HTERT RPE-1 (cell line): Measurements from ENCODE around the gene ZCCHC7.

ENCODE experiments used
- in situ Hi-C: fragments of 300-500 bp; cut with MboI; formaldehyde crosslinking; loops from 4 replicates; pipeline ENCODE4 v1.14.3; 2020; ENCODE audit warnings: low sequenced_read_pairs

Gene ZCCHC7

DNA sequence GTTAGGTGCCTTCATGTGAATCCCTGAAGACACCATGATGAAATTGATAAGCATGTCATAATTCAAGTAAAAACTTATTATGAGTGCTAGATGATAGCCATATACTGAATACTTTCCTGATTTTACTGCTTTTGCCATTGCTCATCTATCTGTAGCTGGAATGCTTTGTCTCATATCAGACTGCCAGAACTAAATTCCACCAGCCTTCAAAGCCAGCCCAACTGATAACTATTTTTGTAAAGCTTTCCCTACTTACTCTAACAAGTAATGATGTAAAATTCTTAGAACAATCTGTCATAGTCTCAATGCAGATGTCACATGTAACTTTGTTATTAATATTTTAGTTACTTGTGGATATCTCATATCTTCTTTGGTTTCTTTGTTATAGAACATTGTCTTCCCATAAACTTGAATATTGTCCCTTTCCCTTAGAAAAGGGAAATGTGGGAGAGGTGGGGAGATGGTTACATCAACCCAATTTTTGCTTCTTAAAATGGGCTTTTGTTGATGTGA, 128.3 kb downstream of the ZCCHC7 start:
- in situ Hi-C loops: no loop called here

- in situ Hi-C loops: no loop called here
Measured at GRCh38 chr9:37251452-37251851, 131.1 kb downstream of the ZCCHC7 start.

- in situ Hi-C loops: no loop called here
Measured at GRCh38 chr9:37253377-37253937, 133.1 kb downstream of the ZCCHC7 start.

DNA sequence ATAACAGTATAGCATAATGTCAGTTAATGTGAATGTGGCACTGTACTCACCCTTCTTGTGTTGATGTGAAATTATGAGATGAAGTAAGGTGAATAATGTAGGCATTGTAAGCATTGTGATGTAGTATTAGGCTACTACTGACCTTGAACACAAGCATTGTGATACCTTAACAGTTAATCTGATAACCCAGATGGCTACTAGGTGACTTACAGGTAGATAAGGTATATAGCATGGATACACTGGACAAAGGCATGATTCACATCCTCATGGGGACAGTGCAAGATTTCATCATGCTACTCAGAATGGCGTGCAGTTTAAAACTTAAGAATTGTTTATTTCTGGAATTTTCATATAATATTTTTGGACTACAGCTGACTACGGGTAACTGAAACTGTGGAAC, 134.8 kb downstream of the ZCCHC7 start:
- in situ Hi-C loops: no loop called here

GRCh38 chr9:37255944-37256862, 135.8 kb downstream of the ZCCHC7 start:
- in situ Hi-C loops: no loop called here

- in situ Hi-C loops: no loop called here
Measured at GRCh38 chr9:37259951-37260350, 139.6 kb downstream of the ZCCHC7 start.

DNA sequence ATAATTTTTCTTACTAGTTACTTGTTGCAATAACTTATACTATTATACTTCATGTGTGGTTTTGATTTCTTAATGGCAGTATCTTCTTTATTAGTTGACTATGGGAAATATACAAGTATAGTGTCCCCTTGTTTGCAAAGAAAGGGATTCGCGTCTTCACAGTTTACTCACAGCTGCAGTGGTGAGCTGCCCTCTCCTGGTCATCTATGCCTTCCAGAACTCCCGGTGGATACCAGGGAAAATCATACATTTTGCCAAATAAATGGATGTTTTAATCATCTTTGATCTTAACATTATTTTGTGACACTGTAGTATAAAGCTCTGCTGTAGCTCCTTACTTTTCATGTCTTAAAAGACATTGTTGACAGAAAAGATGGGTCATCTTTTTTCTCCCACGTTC, 142.0 kb downstream of the ZCCHC7 start:
- in situ Hi-C loops: no loop called here

DNA sequence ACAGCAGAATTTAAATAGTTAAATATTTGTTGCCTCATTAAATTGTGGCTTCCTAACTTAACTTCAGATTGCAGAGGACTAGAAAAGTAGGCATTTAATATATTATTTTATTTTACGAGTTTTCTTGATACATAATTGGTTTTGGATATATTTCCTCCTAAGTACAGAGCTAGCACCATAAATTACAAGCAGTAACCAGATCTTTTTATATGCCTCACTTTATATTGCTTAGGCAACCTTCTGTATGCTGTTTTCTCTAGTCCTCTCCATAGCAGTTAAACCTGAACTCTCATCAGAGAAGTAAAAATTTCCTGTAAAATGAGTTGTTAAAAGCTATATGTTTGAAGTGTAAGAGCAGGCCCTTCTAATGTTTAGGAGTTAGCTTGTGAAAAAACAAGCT, 144.2 kb downstream of the ZCCHC7 start:
- in situ Hi-C loops: no loop called here

- in situ Hi-C loops: no loop called here
Measured at GRCh38 chr9:37266630-37267029, 146.3 kb downstream of the ZCCHC7 start.

GRCh38 chr9:37269221-37269620, 148.8 kb downstream of the ZCCHC7 start:
- in situ Hi-C loops: no loop called here

- in situ Hi-C loops: no loop called here
Measured at GRCh38 chr9:37271679-37272078, 151.3 kb downstream of the ZCCHC7 start.

DNA sequence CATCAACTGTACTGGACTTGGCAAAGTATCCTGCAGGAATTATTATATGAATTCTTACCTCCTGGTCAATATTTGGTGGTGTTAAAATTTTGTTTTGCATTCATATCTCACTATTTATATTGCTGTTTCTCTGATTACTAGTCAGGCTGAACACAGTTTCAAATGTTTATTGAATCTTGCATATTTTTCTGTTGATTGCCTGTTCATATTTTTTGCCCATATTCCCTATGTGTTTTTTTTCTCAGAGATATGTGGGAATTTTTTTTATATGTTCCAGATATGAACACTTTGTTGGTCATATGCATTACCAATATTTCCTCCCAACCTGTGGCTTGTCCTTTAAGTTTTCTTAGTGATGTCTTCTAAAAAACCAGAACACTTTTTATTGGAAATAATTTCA, 153.2 kb downstream of the ZCCHC7 start:
- in situ Hi-C loops: no loop called here

GRCh38 chr9:37281541-37281940, 161.2 kb downstream of the ZCCHC7 start:
- in situ Hi-C loops: no loop called here

DNA sequence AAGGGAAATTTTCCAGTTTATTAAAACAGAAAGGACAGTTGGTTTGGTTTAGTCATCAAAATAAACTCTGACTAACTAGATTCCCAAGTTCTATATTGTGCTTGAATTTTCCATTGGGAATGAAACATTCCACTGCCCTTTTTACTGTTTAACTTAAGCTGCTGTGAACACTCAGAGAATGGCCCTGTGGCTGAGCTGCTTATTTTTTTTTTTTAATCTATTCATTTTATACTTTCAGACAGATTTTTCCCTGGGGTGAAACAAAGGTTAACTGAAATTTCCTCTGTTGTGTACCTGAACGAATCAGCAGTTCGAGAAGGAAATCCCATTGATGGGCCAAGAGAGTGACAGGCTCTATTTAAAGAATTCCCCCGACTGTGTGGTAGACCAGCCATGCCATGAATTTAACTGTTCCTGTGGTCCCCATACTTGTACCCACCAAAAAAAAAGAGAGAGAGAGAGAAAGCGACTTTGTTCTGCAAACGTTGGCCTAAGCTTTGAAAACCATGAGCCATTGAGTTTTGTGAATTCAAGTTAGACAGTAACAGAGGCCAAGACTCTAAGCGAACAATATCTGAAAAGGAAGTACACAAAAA, 163.5 kb downstream of the ZCCHC7 start:
- in situ Hi-C loops: no loop called here

- in situ Hi-C loops: no loop called here
Measured at GRCh38 chr9:37284636-37285035, 164.3 kb downstream of the ZCCHC7 start.

GRCh38 chr9:37286530-37287175, 166.3 kb downstream of the ZCCHC7 start:
- in situ Hi-C loops: no loop called here

DNA sequence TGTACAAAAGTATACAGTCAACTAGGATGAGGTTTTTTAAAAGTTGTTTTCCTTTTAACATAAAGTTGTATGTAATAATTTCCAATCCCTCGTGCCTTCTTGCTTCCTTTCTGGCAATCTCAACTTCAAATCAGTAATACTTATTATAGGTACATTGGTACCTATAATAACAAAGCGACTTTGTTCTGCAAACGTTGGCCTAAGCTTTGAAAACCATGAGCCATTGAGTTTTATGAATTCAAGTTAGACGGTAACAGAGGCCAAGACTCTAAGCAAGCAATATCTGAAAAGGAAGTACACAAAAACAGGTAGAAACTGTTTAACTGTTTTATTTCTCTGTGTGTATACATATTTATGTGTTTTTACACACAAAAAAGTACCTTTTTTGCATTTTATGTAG, 166.9 kb downstream of the ZCCHC7 start:
- in situ Hi-C loops: no loop called here

GRCh38 chr9:37289631-37290030, 169.3 kb downstream of the ZCCHC7 start:
- in situ Hi-C loops: no loop called here

DNA sequence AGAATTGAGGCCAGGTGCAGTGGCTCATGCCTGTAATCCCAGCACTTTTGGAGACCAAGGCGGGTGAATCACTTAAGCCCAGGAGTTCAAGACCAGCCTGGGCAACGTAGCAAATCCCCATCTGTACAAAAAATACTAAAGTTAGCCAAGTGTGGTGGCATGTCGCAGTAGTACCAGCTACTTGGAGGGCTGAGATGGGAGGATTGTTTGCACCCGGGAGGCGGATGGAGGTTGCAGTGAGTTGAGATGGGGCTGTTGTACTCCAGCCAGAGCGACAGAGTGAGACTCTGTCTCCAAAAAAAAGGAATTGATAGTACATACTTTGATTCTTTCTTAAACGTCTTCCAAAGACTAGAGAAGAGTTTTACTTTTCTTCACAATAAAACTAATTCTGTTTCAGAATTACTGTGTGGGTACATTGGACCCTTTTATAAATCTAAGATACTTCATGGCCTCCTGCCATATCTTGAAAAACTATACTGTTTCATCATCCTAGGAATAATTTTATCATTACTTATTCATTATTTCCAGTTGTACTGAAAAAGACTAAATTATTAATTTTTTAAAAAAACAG, 170.1 kb downstream of the ZCCHC7 start:
- in situ Hi-C loops: no loop called here

- in situ Hi-C loops: no loop called here
Measured at GRCh38 chr9:37290940-37291485, 170.6 kb downstream of the ZCCHC7 start.
